OCI-LY1 (cell line): ENCODE data around the gene PRR33.

ENCODE experiments used
- H2AFZ ChIP-seq: fragments of 200-600 bp; sonication (generic), shearing (Covaris generic); 2 replicates; pipeline ENCODE4 v1.6.0; 2014; ENCODE audit warnings: antibody characterized with exemption, mild to moderate bottlenecking, low read length
- H3F3A ChIP-seq: fragments of 200-600 bp; sonication (generic), shearing (Covaris generic); 2 replicates; pipeline ENCODE4 v1.6.0; 2014; ENCODE audit warnings: mild to moderate bottlenecking, antibody characterized with exemption, low read length, moderate library complexity; ENCODE audit not compliant: insufficient read depth
- H3K27ac ChIP-seq: fragments of 200-600 bp; sonication (generic); 2 replicates; pipeline ENCODE4 v1.5.1; 2014; ENCODE audit warnings: low read length, mixed run types, mild to moderate bottlenecking, low read depth; ENCODE audit not compliant: poor library complexity, severe bottlenecking
- H3K27me3 ChIP-seq: fragments of 200-600 bp; sonication (generic); 2 replicates; pipeline ENCODE4 v1.6.0; 2014; ENCODE audit warnings: antibody characterized with exemption, mild to moderate bottlenecking, low read length, moderate library complexity; ENCODE audit not compliant: insufficient read depth
- H3K36me3 ChIP-seq: fragments of 200-600 bp; sonication (generic); 2 replicates; pipeline ENCODE4 v1.6.1; 2014; ENCODE audit warnings: mild to moderate bottlenecking, antibody characterized with exemption, low read length, moderate library complexity, mixed read lengths; ENCODE audit not compliant: insufficient read depth
- H3K4me1 ChIP-seq: fragments of 200-600 bp; sonication (generic); 2 replicates; pipeline ENCODE4 v1.5.1; 2014; ENCODE audit warnings: mild to moderate bottlenecking, low read length, moderate library complexity; ENCODE audit not compliant: insufficient read depth, severe bottlenecking
- H3K4me2 ChIP-seq: fragments of 200-600 bp; sonication (generic), shearing (Covaris generic); 2 replicates; pipeline ENCODE4 v1.6.1; 2014; ENCODE audit warnings: low read length
- H3K4me3 ChIP-seq: fragments of 200-600 bp; sonication (generic); 2 replicates; pipeline ENCODE4 v1.5.1; 2014; ENCODE audit warnings: low read length, low read depth, mild to moderate bottlenecking, mixed read lengths; ENCODE audit not compliant: poor library complexity, severe bottlenecking
- H3K79me2 ChIP-seq: fragments of 200-600 bp; shearing (Covaris generic); 2 replicates; pipeline ENCODE4 v1.6.1; 2016; ENCODE audit warnings: mixed run types, low read length, mixed read lengths; ENCODE audit not compliant: insufficient read depth
- H3K9ac ChIP-seq: fragments of 200-600 bp; sonication (generic), shearing (Covaris generic); 2 replicates; pipeline ENCODE4 v1.6.1; 2014; ENCODE audit warnings: mild to moderate bottlenecking, low read length, mixed read lengths
- H3K9me2 ChIP-seq: fragments of 200-600 bp; sonication (generic), shearing (Covaris generic); 2 replicates; pipeline ENCODE4 v1.6.1; 2014; ENCODE audit warnings: low read depth, mild to moderate bottlenecking, low read length, mixed read lengths
- H3K9me3 ChIP-seq: fragments of 200-600 bp; shearing (Covaris generic); 2 replicates; pipeline ENCODE4 v1.6.1; 2014; ENCODE audit warnings: low read length, mixed read lengths
- H4K20me1 ChIP-seq: fragments of 200-600 bp; sonication (generic), shearing (Covaris generic); 2 replicates; pipeline ENCODE4 v1.6.0; 2016; ENCODE audit warnings: mild to moderate bottlenecking, low read length; ENCODE audit not compliant: insufficient read depth
- EZH2 ChIP-seq: fragments of 200-600 bp; sonication (generic), shearing (Covaris generic); IDR thresholded peaks from 2 replicates; pipeline ENCODE4 v1.8.0; 2017; ENCODE audit warnings: borderline replicate concordance, mixed run types, mild to moderate bottlenecking, antibody characterized with exemption, low read length, moderate library complexity, mixed read lengths
- TF ChIP-seq, protein P1 (sequence below): fragments of 200-600 bp; sonication (generic), shearing (Covaris generic); IDR thresholded peaks from 2 replicates; pipeline ENCODE4 v1.5.1; 2017; ENCODE audit warnings: mild to moderate bottlenecking, antibody characterized with exemption, low read length, moderate library complexity, mixed read lengths

PRR33 gene

DNA sequence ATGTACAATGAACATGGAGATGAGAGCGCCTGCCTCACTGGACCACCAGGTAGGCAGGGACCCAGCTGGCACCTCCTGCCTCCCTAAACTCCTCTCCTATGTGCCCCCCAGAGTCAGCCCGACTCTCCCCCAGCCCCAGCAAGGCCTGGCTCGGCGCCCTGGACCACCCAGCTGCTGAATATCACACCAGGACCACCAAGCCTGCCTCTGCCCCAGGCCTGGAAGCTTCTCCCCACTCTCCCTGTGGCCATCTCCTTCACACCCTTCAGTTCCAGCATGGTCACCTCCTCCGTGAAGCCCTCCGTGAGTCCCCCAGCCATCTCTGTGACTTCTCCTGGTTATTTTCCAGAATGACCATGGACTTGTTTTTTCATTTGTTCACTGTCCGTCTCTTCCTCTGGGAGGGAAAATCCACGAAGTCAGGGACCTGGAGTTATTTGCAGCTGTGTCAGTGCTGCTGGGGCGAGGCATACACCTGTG, 45.2 kb downstream of the PRR33 start:
- peaks cover 21% of the 10 kb centered on the region for H3K4me1 ChIP-seq
- H4K20me1 ChIP-seq: no peaks in the 10 kb centered on the region
- H3K27me3 ChIP-seq: no peaks in the 10 kb centered on the region
- no peak overlapping the region for H3K4me3 ChIP-seq
- H3K9ac ChIP-seq: no peak overlapping the region
- no peaks in the 10 kb centered on the region for H3K9me2 ChIP-seq
- no peaks in the 10 kb centered on the region for H3F3A ChIP-seq
- TF ChIP-seq, protein P1, sequence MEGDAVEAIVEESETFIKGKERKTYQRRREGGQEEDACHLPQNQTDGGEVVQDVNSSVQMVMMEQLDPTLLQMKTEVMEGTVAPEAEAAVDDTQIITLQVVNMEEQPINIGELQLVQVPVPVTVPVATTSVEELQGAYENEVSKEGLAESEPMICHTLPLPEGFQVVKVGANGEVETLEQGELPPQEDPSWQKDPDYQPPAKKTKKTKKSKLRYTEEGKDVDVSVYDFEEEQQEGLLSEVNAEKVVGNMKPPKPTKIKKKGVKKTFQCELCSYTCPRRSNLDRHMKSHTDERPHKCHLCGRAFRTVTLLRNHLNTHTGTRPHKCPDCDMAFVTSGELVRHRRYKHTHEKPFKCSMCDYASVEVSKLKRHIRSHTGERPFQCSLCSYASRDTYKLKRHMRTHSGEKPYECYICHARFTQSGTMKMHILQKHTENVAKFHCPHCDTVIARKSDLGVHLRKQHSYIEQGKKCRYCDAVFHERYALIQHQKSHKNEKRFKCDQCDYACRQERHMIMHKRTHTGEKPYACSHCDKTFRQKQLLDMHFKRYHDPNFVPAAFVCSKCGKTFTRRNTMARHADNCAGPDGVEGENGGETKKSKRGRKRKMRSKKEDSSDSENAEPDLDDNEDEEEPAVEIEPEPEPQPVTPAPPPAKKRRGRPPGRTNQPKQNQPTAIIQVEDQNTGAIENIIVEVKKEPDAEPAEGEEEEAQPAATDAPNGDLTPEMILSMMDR: no peak
- TF ChIP-seq EZH2: no peak
- no peaks in the 10 kb centered on the region for H3K79me2 ChIP-seq
- H2AFZ ChIP-seq: no peak overlapping the region
- no peak overlapping the region for H3K4me2 ChIP-seq
- H3K36me3 ChIP-seq: no peaks in the 10 kb centered on the region
- no peak overlapping the region for H3K27ac ChIP-seq
- no peaks in the 10 kb centered on the region for H3K9me3 ChIP-seq

DNA sequence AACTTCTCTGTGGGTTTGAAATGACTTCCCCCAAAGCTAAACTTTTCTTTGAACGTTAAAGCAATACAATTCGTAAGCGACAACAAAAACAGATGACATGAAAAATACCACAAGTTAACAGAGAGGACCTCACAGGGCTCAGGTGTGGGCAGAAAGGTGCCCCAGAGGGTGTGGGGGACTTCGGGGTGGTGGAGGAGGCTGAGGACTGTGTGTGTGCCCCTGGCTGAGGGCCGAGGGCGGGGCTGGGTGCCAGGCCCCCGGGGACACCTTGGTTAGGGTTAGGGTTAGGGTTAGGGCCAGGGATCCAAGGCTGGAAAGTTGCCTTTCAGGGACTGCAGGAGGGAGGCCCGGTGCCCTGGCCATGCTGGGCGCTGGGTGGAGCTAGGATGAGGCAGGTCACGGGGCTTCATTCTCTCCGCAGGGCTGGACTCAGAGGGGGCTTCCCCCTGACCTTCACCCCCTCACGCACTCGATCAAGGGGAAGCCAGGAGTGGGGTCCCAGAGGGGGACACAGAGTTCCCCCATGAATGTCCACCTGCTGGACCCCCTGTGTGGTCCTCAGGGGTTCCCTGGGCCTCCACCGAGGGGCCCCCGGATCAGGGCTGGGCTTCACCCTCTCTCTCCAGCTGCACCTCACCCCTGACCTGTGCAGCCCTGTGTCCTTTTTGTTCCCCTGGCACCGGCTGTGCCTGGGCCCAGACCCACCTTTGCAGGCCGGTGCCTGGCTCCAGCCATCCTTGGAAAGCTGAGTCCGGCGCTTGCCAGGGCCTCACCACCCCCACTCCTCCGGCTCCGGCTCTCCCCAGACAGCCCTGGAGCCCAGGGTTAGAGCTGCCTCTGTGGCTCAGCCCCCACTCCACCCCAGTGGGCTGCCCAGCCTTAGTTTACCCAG, 45.9 kb downstream of the PRR33 start:
- H3K9me3 ChIP-seq: no peaks in the 10 kb centered on the region
- H3K9me2 ChIP-seq: no peaks in the 10 kb centered on the region
- H4K20me1 ChIP-seq: no peaks in the 10 kb centered on the region
- H3K4me1 ChIP-seq: peaks cover 16% of the 10 kb centered on the region
- no peak overlapping the region for H3K4me2 ChIP-seq
- H3F3A ChIP-seq: no peaks in the 10 kb centered on the region
- H3K9ac ChIP-seq: no peak overlapping the region
- no peak overlapping the region for H2AFZ ChIP-seq
- TF ChIP-seq EZH2: no peak
- TF ChIP-seq, protein P1: no peak
- H3K27me3 ChIP-seq: no peaks in the 10 kb centered on the region
- no peak overlapping the region for H3K27ac ChIP-seq
- H3K36me3 ChIP-seq: no peaks in the 10 kb centered on the region
- H3K79me2 ChIP-seq: no peaks in the 10 kb centered on the region
- H3K4me3 ChIP-seq: no peak overlapping the region

DNA sequence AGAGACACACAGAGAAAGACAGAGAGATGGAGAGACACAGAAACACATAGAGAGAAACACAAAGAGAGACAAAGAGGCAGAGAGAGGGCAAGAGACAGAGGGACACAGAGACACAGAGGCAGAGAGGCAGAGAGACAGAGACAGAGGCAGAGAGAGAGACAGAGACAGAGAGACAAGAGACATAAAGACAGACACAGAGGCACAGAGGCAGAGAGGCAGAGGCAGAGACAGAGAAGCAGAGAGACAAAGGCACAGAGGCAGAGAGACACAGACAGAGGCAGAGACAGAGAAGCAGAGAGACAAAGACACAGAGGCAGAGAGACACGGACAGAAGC, 46.6 kb downstream of the PRR33 start:
- no peak overlapping the region for H2AFZ ChIP-seq
- no peaks in the 10 kb centered on the region for H3K79me2 ChIP-seq
- H3K27ac ChIP-seq: no peak overlapping the region
- no peaks in the 10 kb centered on the region for H4K20me1 ChIP-seq
- H3K9me2 ChIP-seq: no peaks in the 10 kb centered on the region
- H3K4me2 ChIP-seq: no peak overlapping the region
- peaks cover 16% of the 10 kb centered on the region for H3K4me1 ChIP-seq
- no peaks in the 10 kb centered on the region for H3K36me3 ChIP-seq
- H3F3A ChIP-seq: no peaks in the 10 kb centered on the region
- TF ChIP-seq, protein P1: no peak
- TF ChIP-seq EZH2: no peak
- no peak overlapping the region for H3K4me3 ChIP-seq
- H3K27me3 ChIP-seq: no peaks in the 10 kb centered on the region
- no peaks in the 10 kb centered on the region for H3K9me3 ChIP-seq
- H3K9ac ChIP-seq: no peak overlapping the region
